Endodermal cell (in vitro differentiated cells): ENCODE results near the gene RFX7. TPM values are rescaled to one million over a fixed set of nuclear protein-coding genes. Genes with fewer than 3 reads are reported as not detected.

ENCODE experiments used
- DNase-seq: peaks from one replicate; pipeline ENCODE4 v3.0.0-alpha.2; 2017
- H3K27ac ChIP-seq: 2 replicates; pipeline ENCODE4 v1.5.1; 2013; ENCODE audit warnings: mild to moderate bottlenecking, low read depth, low read length, moderate library complexity
- H3K27me3 ChIP-seq: 2 replicates; pipeline ENCODE4 v1.6.1; 2013; ENCODE audit warnings: mild to moderate bottlenecking, low read length, moderate library complexity; ENCODE audit not compliant: insufficient read depth, control insufficient read depth, poor library complexity, severe bottlenecking
- H3K36me3 ChIP-seq: 2 replicates; pipeline ENCODE4 v1.7.0; 2013; ENCODE audit warnings: mild to moderate bottlenecking, low read length, moderate library complexity; ENCODE audit not compliant: control insufficient read depth, insufficient read depth
- H3K4me1 ChIP-seq: one replicate; pipeline ENCODE4 v1.7.0; 2013; ENCODE audit warnings: low read length; ENCODE audit not compliant: control insufficient read depth, insufficient read depth
- H3K4me3 ChIP-seq: 2 replicates; pipeline ENCODE4 v1.5.1; 2013; ENCODE audit warnings: mild to moderate bottlenecking, low read length, moderate library complexity
- H3K9ac ChIP-seq: 2 replicates; pipeline ENCODE4 v1.6.1; 2013; ENCODE audit warnings: mild to moderate bottlenecking, low read length, moderate library complexity; ENCODE audit not compliant: poor library complexity, severe bottlenecking; ENCODE audit errors: extremely low read depth
- H3K9me3 ChIP-seq: 2 replicates; pipeline ENCODE4 v1.6.1; 2013; ENCODE audit warnings: mild to moderate bottlenecking, low read length, moderate library complexity; ENCODE audit not compliant: control insufficient read depth
- H3K27ac Mint-ChIP-seq: 2 replicates; pipeline ENCODE4 v1.8.0; 2020; ENCODE audit warnings: mixed read lengths
- H3K27me3 Mint-ChIP-seq: 2 replicates; pipeline ENCODE4 v1.8.0; 2021; ENCODE audit warnings: mild to moderate bottlenecking, mixed read lengths; ENCODE audit not compliant: insufficient read depth
- H3K36me3 Mint-ChIP-seq: 2 replicates; pipeline ENCODE4 v1.8.0; 2020; ENCODE audit warnings: low read depth, mixed read lengths
- H3K4me1 Mint-ChIP-seq: 2 replicates; pipeline ENCODE4 v1.8.0; 2020; ENCODE audit warnings: mixed read lengths
- H3K4me3 Mint-ChIP-seq: 2 replicates; pipeline ENCODE4 v1.8.0; 2020; ENCODE audit warnings: mild to moderate bottlenecking, moderate library complexity, mixed read lengths
- H3K9me3 Mint-ChIP-seq: 2 replicates; pipeline ENCODE4 v1.8.0; 2020; ENCODE audit warnings: mild to moderate bottlenecking, mixed read lengths
- CTCF ChIP-seq: fragments of 200-600 bp; sonication (generic); conservative IDR thresholded peaks from 2 replicates; pipeline ENCODE4 v1.5.0; 2021; ENCODE audit warnings: antibody characterized with exemption, mild to moderate bottlenecking
- WGBS, 2 experiments: methylation state at CpG; one replicate each; pipeline versions ENCODE4 v1.1.5 to v1.1.7; 2013; ENCODE audit warnings: missing lambda C conversion rate in 2 of 2, mixed read lengths in 1 of 2; ENCODE audit not compliant: insufficient coverage in 1 of 2, insufficient read length in 1 of 2; 5-methylcytosine and 5-hydroxymethylcytosine counted together
- total RNA-seq, 2 donors: library from RNA; stranded (reverse); fragmentation: NEBNext Ultra II Directional in 1 of 2; extraction: Animal tissue kit (Norgen Biotek cat#: 25700) in 1 of 2; gene quantifications; 2 replicates in 1 of 2; 3 replicates in 1 of 2; pipeline ENCODE4 v1.2.1, GENCODE V29; 2021

Gene RFX7
- total RNA-seq, 2 donors from 2014 or later: 19.3 to 25.3 TPM

- Histone ChIP-seq H3K9me3 (no peaks in the 10 kb centered on the region), H3K4me1 (no peaks in the 10 kb centered on the region), H3K27ac (no peak overlapping the region), H3K4me3 (no peak overlapping the region), H3K27me3 (no peaks in the 10 kb centered on the region), H3K9ac (no peak overlapping the region), H3K36me3 (no peaks in the 10 kb centered on the region)
- Mint-ChIP-seq H3K4me1 (peaks cover 11% of the 10 kb centered on the region), H3K36me3 (peaks cover 5% of the 10 kb centered on the region), H3K4me3 (no peak overlapping the region), H3K27ac (no peak overlapping the region), H3K27me3 (no peaks in the 10 kb centered on the region), H3K9me3 (no peaks in the 10 kb centered on the region)
- DNase-seq: no peak
- 80 to 86% methylated on average over 1 of the region's 1 CpG for WGBS, 2 experiments
- TF ChIP-seq CTCF: no peak
Measured at GRCh38 chr15:56202701-56203100, 41.0 kb downstream of the RFX7 start.

- no peak overlapping the region for H3K4me3 Mint-ChIP-seq
- H3K27ac ChIP-seq: no peak overlapping the region
- no peak for DNase-seq
- no peaks in the 10 kb centered on the region for H3K27me3 Mint-ChIP-seq
- H3K9me3 Mint-ChIP-seq: no peaks in the 10 kb centered on the region
- no peak overlapping the region for H3K27ac Mint-ChIP-seq
- peaks cover 4% of the 10 kb centered on the region for H3K4me1 Mint-ChIP-seq
- no peaks in the 10 kb centered on the region for H3K36me3 ChIP-seq
- WGBS, 2 experiments: 100% methylated on average over 1 of the region's 2 CpGs; no CpG with 5 or more reads in 1 of the 2 experiments
- no peaks in the 10 kb centered on the region for H3K4me1 ChIP-seq
- H3K9me3 ChIP-seq: no peaks in the 10 kb centered on the region
- TF ChIP-seq CTCF: no peak
- peaks cover 3% of the 10 kb centered on the region for H3K36me3 Mint-ChIP-seq
- no peak overlapping the region for H3K4me3 ChIP-seq
- no peaks in the 10 kb centered on the region for H3K27me3 ChIP-seq
- H3K9ac ChIP-seq: no peak overlapping the region
Measured at GRCh38 chr15:56199038-56199437, 44.6 kb downstream of the RFX7 start.

- Mint-ChIP-seq H3K9me3 (no peaks in the 10 kb centered on the region), H3K27ac (no peak overlapping the region), H3K4me1 (no peaks in the 10 kb centered on the region), H3K4me3 (no peak overlapping the region), H3K36me3 (peaks cover 5% of the 10 kb centered on the region), H3K27me3 (no peaks in the 10 kb centered on the region)
- no peak overlapping the region for H3K27ac ChIP-seq
- no peaks in the 10 kb centered on the region for H3K27me3 ChIP-seq
- no peaks in the 10 kb centered on the region for H3K36me3 ChIP-seq
- no peaks in the 10 kb centered on the region for H3K9me3 ChIP-seq
- 100% methylated on average over 1 of the region's 1 CpG; no CpG with 5 or more reads in 1 of the 2 experiments for WGBS, 2 experiments
- no peak overlapping the region for H3K9ac ChIP-seq
- H3K4me3 ChIP-seq: no peak overlapping the region
- no peak for DNase-seq
- no peak for TF ChIP-seq CTCF
- no peaks in the 10 kb centered on the region for H3K4me1 ChIP-seq
Measured at GRCh38 chr15:56194035-56194434, 49.6 kb downstream of the RFX7 start.
